GM19455 (cell line): Measurements from ENCODE around the gene GIGYF1.
A peak's percentile ranks its signal among the peaks of the same experiment; 100 is the strongest.
"Not testable (repeated sequence)": the region's sequence is repeated elsewhere in the genome, so short reads cannot be mapped to it uniquely, and the experiment has no call there.

ENCODE experiments used
- ATAC-seq: cut with Tn5 transposase; IDR thresholded peaks from one replicate; pipeline ENCODE4 v1.9.1; 2021; ENCODE audit not compliant: unreplicated experiment

GIGYF1 gene

GRCh38 chr7:100708395-100708794 lies 14.3 kb upstream of the GIGYF1 start:
- ATAC-seq, result no peak

- ATAC-seq, result no peak
Observed at GRCh38 chr7:100706672-100707311, 12.7 kb upstream of the GIGYF1 start.

DNA sequence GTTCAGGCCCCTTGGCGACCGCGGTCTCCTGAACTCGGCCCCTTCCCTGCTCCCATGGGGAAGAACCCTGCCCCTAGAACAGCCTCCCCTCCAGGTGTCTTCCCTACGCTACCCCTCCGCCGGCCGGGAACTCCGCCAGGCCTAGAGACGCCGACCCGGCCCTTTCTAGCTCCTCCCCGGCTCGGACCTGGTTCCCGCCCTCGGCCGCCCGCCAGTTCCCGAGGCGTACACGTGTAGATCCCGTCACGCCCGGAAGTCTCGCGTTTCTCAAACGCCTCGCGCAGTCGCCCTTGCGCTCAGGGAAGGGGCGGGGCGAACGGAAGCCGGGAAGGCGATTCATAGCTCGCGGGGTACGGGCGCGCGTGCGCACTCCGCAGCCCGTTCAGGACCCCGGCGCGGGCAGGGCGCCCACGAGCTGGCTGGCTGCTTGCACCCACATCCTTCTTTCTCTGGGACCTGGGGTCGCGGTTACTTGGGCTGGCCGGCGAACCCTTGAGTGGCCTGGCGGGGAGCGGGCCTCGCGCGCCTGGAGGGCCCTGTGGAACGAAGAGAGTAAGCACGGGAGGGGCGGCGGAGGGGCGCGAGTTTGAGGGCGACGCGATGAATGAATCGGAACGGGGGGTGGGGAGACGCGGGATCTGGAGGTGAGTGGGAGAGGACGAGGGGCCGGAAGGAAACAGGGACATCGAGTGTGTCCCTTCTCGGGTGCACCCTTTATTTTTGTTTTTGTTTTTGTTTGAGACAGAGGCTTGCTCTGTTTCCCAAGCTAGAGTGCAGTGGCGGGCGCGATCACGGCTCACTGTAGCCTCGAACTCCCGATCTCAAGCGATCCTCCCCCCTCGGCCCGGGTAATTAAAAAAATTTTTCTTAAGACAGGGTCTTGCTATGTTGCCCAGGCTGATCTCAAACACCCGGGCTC lies 12.0 kb upstream of the GIGYF1 start, which contains the start of gene POP7:
Gene POP7, plus strand, starts transcription at position 369 of the 919 bp plus-strand sequence. CDS start 710 bp downstream, outside the sequence.
- peak; percentile 85 for ATAC-seq

DNA sequence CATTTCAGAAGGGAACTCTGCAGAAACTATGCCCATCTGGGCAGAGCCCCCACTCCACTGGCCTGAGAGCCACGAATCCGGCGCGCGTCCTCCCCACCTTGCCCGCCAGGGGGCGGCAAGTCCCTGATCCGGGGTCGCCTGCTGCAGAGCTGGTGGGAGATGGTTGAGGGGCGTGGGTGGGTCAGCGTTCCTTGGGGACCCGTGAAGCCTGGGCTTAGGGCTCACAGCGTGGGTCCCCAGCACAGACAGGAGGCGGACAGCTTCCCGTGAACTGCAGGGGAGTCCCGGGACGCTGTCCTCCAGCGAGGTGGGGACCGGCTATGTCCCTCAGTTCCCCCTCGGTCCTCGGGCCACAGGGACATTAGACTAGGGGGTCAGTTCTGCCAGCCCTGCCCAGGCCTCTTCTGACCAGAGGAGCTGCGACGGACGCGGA lies 11.3 kb upstream of the GIGYF1 start:
- ATAC-seq, result peak; percentile 59

DNA sequence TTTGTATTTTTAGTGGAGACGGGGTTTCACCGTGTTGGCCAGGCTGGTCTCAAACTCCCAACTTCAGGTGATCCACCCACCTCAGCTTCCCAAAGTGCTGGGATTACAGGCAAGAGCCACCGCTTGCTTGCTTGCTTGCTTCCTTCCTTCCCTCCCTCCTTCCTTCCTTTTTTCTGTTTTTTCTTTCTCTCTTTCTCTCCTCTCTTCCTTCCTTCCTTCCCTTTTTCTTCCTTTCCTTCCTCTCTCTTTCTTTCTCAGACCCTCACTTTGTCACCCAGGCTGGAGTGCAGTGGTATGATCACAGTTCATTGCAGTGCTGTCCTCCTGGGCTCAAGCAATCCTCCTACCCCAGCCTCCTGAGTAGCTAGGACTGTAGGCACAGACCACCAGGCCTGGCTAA lies 7.0 kb upstream of the GIGYF1 start:
- not testable (repeated sequence) for ATAC-seq

DNA sequence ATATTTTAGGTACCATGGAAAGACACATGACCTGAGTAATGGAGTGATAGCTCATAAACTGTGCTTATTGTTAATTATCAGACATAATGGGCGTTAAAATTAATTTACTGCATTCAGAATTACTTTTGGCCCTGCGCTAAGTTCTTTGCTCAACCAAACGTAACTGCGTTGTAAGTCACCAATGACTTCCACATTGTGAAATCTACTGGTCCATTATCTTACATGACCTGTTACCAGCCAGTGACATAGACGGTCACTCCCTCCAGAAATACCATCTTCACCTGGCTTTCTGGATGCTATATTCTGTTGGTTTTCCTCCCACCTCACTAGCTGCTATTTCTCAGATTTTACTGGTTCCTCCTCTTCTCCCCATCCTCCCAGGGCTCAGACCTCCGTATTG lies 5.0 kb upstream of the GIGYF1 start:
- ATAC-seq, result no peak

- no peak for ATAC-seq
Observed at GRCh38 chr7:100696123-100696521, 2.1 kb upstream of the GIGYF1 start.

DNA sequence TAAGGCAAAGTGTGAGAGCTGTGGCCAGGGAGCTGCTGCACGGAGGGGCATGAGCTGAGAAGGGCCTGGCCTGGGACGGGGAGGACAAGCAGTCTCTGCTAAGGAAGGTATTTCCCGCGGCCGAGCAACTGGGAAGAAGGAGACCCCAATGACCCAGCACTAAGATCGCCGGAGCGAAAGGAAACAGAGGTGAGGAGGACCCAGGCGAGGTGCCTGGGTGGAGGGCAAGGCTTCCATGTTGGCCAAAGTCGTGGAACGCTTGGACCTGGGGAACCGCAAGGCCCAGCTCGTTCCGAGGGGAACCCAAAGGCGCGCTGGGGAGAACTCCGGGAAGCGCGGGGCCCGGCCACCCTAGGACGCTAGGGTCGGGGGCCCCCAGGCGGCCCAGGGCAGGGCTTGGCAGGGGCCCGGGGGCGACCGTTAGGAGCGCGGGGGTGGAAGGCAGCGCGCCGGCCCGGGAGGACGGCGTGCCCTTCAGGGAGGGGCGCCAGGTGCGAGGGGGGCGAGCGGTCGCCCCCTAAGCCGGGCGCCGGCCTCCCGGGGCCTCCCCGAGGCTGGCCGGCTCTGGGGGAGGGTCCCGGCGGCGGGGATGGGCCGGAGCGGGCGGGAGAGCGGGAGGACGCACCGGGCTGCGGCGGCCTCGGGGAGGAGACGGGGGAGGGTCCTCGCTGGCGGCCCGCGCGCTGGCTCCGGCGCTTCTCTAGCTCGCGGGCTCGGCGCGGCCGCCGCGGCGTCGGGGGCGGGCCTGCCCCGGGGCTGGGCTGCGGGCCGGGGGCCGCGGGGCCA lies 545 bp downstream of the GIGYF1 start:
- peak; percentile 29 for ATAC-seq

- ATAC-seq, result no peak
Observed at GRCh38 chr7:100692578-100692961, 1.5 kb downstream of the GIGYF1 start.

GRCh38 chr7:100691676-100692577 lies 2.1 kb downstream of the GIGYF1 start:
- ATAC-seq, result no peak

DNA sequence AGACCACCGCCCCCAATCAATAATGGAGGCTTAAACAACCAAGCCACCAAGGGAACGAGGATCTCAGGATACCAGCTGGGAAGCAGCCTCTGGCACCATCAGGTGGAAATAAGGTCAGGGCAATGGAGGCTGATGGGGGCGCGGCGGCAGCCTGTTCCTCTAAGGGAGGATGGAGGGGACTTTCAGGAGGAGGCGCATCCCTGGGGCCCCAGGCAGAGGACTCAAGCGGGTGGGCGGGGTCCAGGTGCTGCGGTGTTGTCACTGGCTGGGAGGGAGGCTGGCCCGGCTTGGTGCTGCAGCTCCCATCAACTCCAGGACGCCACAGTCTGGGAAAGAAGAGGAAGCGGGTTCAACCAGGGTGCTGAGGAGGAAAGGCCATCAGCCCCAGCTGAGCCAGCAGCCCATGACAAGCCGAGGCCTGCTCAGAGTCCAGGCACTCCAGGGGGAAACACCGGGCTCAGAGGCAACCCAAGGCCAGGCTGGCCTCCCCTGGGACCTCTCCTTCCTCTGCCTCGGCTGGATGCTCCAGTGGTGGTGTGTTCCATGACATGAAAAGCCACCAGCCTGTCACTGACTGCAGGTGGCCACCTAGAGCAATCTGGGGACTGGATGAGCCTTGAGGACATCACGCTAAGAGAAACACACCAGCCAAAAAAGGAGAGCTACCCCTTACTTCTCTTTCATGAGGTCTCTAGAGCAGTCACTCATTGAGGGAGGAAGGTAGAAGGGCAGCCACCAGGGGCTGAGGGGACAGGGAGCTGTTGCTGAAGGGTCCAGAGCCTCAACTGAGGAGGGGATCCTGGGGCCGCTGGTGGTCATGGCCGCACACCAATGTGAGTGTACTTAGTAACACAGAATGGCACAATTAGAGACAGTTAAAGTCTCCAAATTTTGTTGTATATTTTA lies 4.6 kb downstream of the GIGYF1 start:
- ATAC-seq, result no peak

- no peak for ATAC-seq
Observed at GRCh38 chr7:100688326-100688860, 5.7 kb downstream of the GIGYF1 start.

DNA sequence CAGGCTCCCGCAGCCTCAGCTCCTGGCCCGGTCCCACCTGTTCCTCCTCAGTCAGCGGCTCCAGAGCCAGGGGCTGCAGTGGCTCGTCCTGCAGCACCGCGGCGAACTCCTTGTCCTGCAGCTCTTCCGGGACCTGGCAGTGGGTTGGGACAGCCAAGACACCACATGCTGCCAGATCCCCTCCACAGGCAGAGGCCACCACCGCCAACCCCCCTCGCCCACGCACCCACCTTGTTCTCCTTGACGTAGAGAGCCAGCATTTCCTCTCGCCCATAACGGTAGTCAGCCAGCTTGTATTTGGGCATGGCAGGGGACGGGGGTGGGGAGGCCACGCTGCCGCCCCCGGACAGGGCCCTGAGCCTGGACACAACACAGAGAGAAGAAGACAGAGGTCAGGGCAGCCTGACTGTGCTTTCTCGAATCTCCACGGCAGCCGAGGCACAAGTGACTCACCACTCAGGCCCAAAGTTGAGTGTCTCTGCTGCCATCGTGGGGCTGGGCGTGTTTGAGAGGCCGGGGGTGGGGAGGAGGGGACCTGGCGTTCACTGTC lies 6.2 kb downstream of the GIGYF1 start:
- ATAC-seq, result no peak

DNA sequence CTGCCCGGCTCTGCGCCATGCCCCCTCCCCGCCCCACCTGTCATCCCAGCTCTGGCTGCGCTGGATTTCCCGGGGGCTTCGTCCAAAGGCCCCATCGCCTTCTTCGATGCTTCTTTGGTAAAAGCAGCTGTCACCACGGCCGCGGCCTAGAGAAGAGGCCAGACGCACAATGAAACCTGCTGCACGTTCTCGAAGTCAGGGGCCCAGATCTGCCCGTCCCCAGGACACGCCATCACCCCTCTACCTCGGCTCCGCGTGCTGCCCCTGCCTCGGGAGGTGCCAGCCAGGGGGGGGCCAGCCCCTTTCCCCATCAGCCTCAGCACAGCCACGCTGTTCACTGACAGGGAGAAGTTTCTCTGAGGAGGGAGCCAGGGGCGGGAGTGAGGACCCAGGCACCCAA lies 6.8 kb downstream of the GIGYF1 start:
- no peak for ATAC-seq

GRCh38 chr7:100686822-100687211 lies 7.2 kb downstream of the GIGYF1 start:
- no peak for ATAC-seq

DNA sequence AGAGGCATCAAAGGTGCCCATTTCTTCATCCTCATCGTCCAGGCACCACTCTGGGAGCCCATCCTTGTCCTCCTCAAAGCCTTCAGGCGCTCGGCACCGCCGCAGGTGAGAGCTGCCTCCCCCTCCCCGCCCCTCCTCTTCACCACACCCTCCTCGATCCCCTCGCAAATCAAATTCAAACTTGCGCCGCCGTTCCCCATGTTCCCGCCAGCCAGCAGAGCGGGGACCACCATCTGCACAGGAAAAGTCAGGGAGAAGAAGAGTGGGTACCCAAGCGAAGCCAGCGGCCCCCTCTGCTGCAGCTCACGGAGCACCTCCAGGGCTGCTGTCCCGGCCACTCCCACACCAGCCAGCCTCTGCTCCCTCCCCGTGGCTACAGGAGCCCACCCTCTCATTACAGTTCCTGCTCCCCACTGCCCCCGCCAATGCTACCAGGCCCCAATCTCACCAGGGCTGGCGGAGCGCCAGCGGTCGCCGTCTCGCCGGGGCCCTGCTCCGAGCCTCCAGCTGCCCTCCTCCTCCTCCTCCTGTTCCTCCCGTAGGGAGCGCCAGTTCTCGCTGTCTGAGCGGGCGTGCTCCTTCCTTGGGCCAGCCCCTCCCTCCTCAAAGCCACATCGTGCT lies 7.7 kb downstream of the GIGYF1 start:
- ATAC-seq, result no peak

GRCh38 chr7:100685631-100686145 lies 8.4 kb downstream of the GIGYF1 start:
- ATAC-seq, result no peak

- no peak for ATAC-seq
Observed at GRCh38 chr7:100685049-100685605, 8.9 kb downstream of the GIGYF1 start.
